B cell (primary cell): Measurements from ENCODE around the gene ACSL1. TPM values are rescaled to one million over a fixed set of nuclear protein-coding genes. Genes with fewer than 3 reads are reported as not detected.

Experiments
- ATAC-seq: fragments of 200-7000 bp; cut with Tn5 transposase; one replicate; pipeline ENCODE4 v1.10.0; 2021; ENCODE audit warnings: low read depth, mild to moderate bottlenecking, moderate number of reproducible peaks, moderate library complexity
- CTCF ChIA-PET: fragments of 350-600 bp; sonication (Branson Sonifier 250); formaldehyde crosslinking; loops from one replicate; lab custom pipeline; 2021; ENCODE audit warnings: antibody characterized with exemption, inconsistent platforms; lab: Charles Lee
- POLR2A ChIA-PET: fragments of 350-600 bp; sonication (Branson Sonifier 250); formaldehyde crosslinking; loops from one replicate; lab custom pipeline; 2021; ENCODE audit warnings: antibody characterized with exemption; lab: Charles Lee
- DNase-seq: peaks from one replicate; pipeline ENCODE4 v3.0.0; 2013
- H2AFZ ChIP-seq: 2 replicates; pipeline ENCODE4 v1.6.1; 2012; ENCODE audit warnings: mild to moderate bottlenecking, low read depth, low read length; ENCODE audit not compliant: insufficient read depth, poor library complexity, severe bottlenecking
- H3K27ac ChIP-seq, 2 donors: 1 replicate in 1 of 2; 2 replicates in 1 of 2; pipeline ENCODE4 v1.5.1; 2012 to 2013; ENCODE audit warnings: low read length in 2 of 2, mild to moderate bottlenecking in 2 of 2, moderate library complexity in 1 of 2
- H3K27me3 ChIP-seq, 4 experiments: fragments of 200-600 bp in 1 of 4; sonication (generic) in 1 of 4; replicated peaks in 1 of 4; 1 replicate in 2 of 4; 2 replicates in 2 of 4; pipeline versions ENCODE4 v1.6.1 to v1.7.0; 2013 to 2016; ENCODE audit warnings: low read length in 3 of 4, mild to moderate bottlenecking in 2 of 4, mixed read lengths in 1 of 4, moderate library complexity in 1 of 4; ENCODE audit not compliant: insufficient read depth in 4 of 4, control insufficient read depth in 3 of 4; ENCODE audit errors: control extremely low read depth in 1 of 4
- H3K36me3 ChIP-seq, 2 experiments: replicated peaks in 1 of 2; 1 replicate in 1 of 2; 2 replicates in 1 of 2; pipeline versions ENCODE4 v1.6.1 to v1.7.1; 2013; ENCODE audit warnings: low read length in 1 of 2; ENCODE audit not compliant: insufficient read depth in 2 of 2, control insufficient read depth in 1 of 2; ENCODE audit errors: control extremely low read depth in 1 of 2, extremely low read depth in 1 of 2
- H3K4me1 ChIP-seq, 2 donors: fragments of 200-600 bp in 1 of 2; sonication (generic) in 1 of 2; 1 replicate in 1 of 2; 2 replicates in 1 of 2; pipeline versions ENCODE4 v1.5.1 to v1.6.1; 2013 to 2017; ENCODE audit warnings: low read length in 2 of 2; ENCODE audit not compliant: control insufficient read depth in 2 of 2, insufficient read depth in 2 of 2
- H3K4me2 ChIP-seq: replicated peaks from 2 replicates; pipeline ENCODE3; 2012; ENCODE audit warnings: mild to moderate bottlenecking, low read depth, low read length; ENCODE audit not compliant: poor library complexity, severe bottlenecking
- H3K4me3 ChIP-seq, 5 experiments: fragments of 200-600 bp in 1 of 5; sonication (generic) in 1 of 5; 1 replicate in 3 of 5; 2 replicates in 2 of 5; pipeline versions ENCODE4 v1.5.1 to v1.7.0; 2011 to 2016; ENCODE audit warnings: low read length in 4 of 5, mild to moderate bottlenecking in 4 of 5, low read depth in 2 of 5, control low read depth in 1 of 5, moderate library complexity in 1 of 5; ENCODE audit not compliant: insufficient read depth in 1 of 5; ENCODE audit errors: control extremely low read depth in 1 of 5, extremely low read depth in 1 of 5
- H3K79me2 ChIP-seq: fragments of 200-600 bp; sonication (generic); one replicate; pipeline ENCODE4 v1.6.0; 2016; ENCODE audit warnings: low read length; ENCODE audit not compliant: control insufficient read depth, insufficient read depth
- H3K9ac ChIP-seq: fragments of 200-600 bp; sonication (generic); 2 replicates; pipeline ENCODE4 v1.6.1; 2017; ENCODE audit warnings: mild to moderate bottlenecking, low read length, moderate library complexity
- H3K9me3 ChIP-seq, 3 donors: one replicate each; pipeline versions ENCODE4 v1.6.1 to v1.7.1; 2013; ENCODE audit warnings: low read length in 2 of 3; ENCODE audit not compliant: control insufficient read depth in 2 of 3, insufficient read depth in 1 of 3; ENCODE audit errors: control extremely low read depth in 1 of 3
- H4K20me1 ChIP-seq: 2 replicates; pipeline ENCODE4 v1.6.0; 2012; ENCODE audit warnings: mild to moderate bottlenecking, low read length; ENCODE audit not compliant: insufficient read depth, control insufficient read depth, poor library complexity, severe bottlenecking
- H3K27ac Mint-ChIP-seq: one replicate; pipeline ENCODE4 v1.8.0; 2021; ENCODE audit warnings: mixed read lengths
- H3K27me3 Mint-ChIP-seq: one replicate; pipeline ENCODE4 v1.8.0; 2021; ENCODE audit warnings: mixed read lengths
- H3K4me1 Mint-ChIP-seq: one replicate; pipeline ENCODE4 v1.8.0; 2021; ENCODE audit warnings: mixed read lengths
- H3K4me3 Mint-ChIP-seq: one replicate; pipeline ENCODE4 v1.8.0; 2021; ENCODE audit warnings: mixed read lengths
- H3K9me3 Mint-ChIP-seq: one replicate; pipeline ENCODE4 v1.8.0; 2022; ENCODE audit warnings: mixed read lengths; ENCODE audit not compliant: insufficient read depth
- CTCF ChIP-seq: fragments of 200-600 bp; IDR thresholded peaks from one replicate; pipeline ENCODE4 v1.8.0; 2022; ENCODE audit warnings: antibody characterized with exemption, mild to moderate bottlenecking
- EZH2 ChIP-seq: IDR thresholded peaks from 2 replicates; pipeline ENCODE4 v1.6.1; 2012; ENCODE audit warnings: borderline replicate concordance, low read depth, mild to moderate bottlenecking, moderate library complexity, low read length; ENCODE audit not compliant: insufficient read depth, poor library complexity, severe bottlenecking
- WGBS: methylation state at CpG from one replicate; pipeline ENCODE4 v1.1.5; 2013; ENCODE audit warnings: missing lambda C conversion rate; ENCODE audit not compliant: insufficient coverage; 5-methylcytosine and 5-hydroxymethylcytosine counted together
- intact Hi-C: fragments of 100-400 bp; cut with micrococcal nuclease; formaldehyde crosslinking; loops from one replicate; pipeline ENCODE4 v1.10.0; 2022
- polyA plus RNA-seq: library from polyadenylated mRNA; depleted of rRNA; stranded (reverse); fragments of >200 nt; gene quantifications from 2 replicates; pipeline ENCODE4 v1.2.3, GENCODE V29; 2012
- total RNA-seq, 2 donors: library from RNA; stranded (reverse); fragments of 120-200 nt in 1 of 2; gene quantifications; 1 replicate in 1 of 2; 2 replicates in 1 of 2; pipeline versions ENCODE4 v1.2.3 to v1.2.4, GENCODE V29; 2013 to 2022

The ACSL1 gene
- total and polyA plus RNA-seq, 2 donors (not counting 1 experiment from before 2014, with no cell fraction given): 6.6 to 31.8 TPM

- CTCF ChIA-PET: no interaction called here
- H3K27me3 Mint-ChIP-seq: no peaks in the 10 kb centered on the region
Observed at GRCh38 chr4:184712322-184712721, 113.4 kb downstream of the ACSL1 start.

GRCh38 chr4:184706453-184706852, 119.3 kb downstream of the ACSL1 start:
- ChIA-PET POLR2A (interaction anchor here (0.9 kb wide), 1 partner anchor 57 kb away, joined by 4 read pairs; the partner anchor contains the start of genes CASP3 and PRIMPOL), CTCF (no interaction called here)
- intact Hi-C loops: no loop called here
- TF ChIP-seq EZH2 (no peak), CTCF (no peak)
- no peak overlapping the region for H3K4me3 Mint-ChIP-seq
- Histone ChIP-seq H4K20me1 (no peaks in the 10 kb centered on the region), H3K4me3 (no peak overlapping the region), H3K4me1 (no peaks in the 10 kb centered on the region), H3K4me2 (no peak overlapping the region), H3K27ac (no peak overlapping the region), H3K79me2 (no peaks in the 10 kb centered on the region), H3K9ac (no peak overlapping the region), H3K27me3 (no peaks in the 10 kb centered on the region), H3K36me3 (peaks cover 0 to 6% of the 10 kb centered on the region in 2 experiments), H2AFZ (no peak overlapping the region), H3K9me3 (no peaks in the 10 kb centered on the region)
- no peak overlapping the region for H3K27ac Mint-ChIP-seq
- no peak for DNase-seq
- H3K27me3 Mint-ChIP-seq: no peaks in the 10 kb centered on the region
- no peaks in the 10 kb centered on the region for H3K4me1 Mint-ChIP-seq
- no peak for ATAC-seq
- H3K9me3 Mint-ChIP-seq: no peaks in the 10 kb centered on the region
- WGBS: no CpG with 5 or more reads among the region's 1 CpG

More at GRCh38 chr4:184712322-184712721, 113.4 kb downstream of the ACSL1 start:
- Histone ChIP-seq H3K9me3 (no peaks in the 10 kb centered on the region), H3K79me2 (no peaks in the 10 kb centered on the region), H4K20me1 (no peaks in the 10 kb centered on the region), H3K4me2 (no peak overlapping the region), H2AFZ (no peak overlapping the region), H3K36me3 (peaks cover 0 to 2% of the 10 kb centered on the region in 2 experiments), H3K27me3 (no peaks in the 10 kb centered on the region), H3K9ac (no peak overlapping the region), H3K27ac (no peak overlapping the region), H3K4me1 (no peaks in the 10 kb centered on the region), H3K4me3 (no peak overlapping the region)
- DNase-seq (no peak), ATAC-seq (no peak)
- no peak for TF ChIP-seq CTCF
- TF ChIP-seq EZH2: no peak
- peaks cover 10% of the 10 kb centered on the region for H3K4me1 Mint-ChIP-seq
- intact Hi-C loops: no loop called here
- POLR2A ChIA-PET: no interaction called here
- no peak overlapping the region for H3K27ac Mint-ChIP-seq
- no peaks in the 10 kb centered on the region for H3K9me3 Mint-ChIP-seq
- H3K4me3 Mint-ChIP-seq: no peak overlapping the region
